GM19372 (cell line): ENCODE results near the gene KCNMB2.
A peak's percentile ranks its signal among the peaks of the same experiment; 100 is the strongest.
"Not testable (repeated sequence)": the region's sequence is repeated elsewhere in the genome, so short reads cannot be mapped to it uniquely, and the experiment has no call there.

Experiments
- ATAC-seq: cut with Tn5 transposase; IDR thresholded peaks from one replicate; pipeline ENCODE4 v1.9.1; 2021; ENCODE audit warnings: mild to moderate bottlenecking, low read depth, moderate library complexity; ENCODE audit not compliant: unreplicated experiment

KCNMB2 gene

DNA sequence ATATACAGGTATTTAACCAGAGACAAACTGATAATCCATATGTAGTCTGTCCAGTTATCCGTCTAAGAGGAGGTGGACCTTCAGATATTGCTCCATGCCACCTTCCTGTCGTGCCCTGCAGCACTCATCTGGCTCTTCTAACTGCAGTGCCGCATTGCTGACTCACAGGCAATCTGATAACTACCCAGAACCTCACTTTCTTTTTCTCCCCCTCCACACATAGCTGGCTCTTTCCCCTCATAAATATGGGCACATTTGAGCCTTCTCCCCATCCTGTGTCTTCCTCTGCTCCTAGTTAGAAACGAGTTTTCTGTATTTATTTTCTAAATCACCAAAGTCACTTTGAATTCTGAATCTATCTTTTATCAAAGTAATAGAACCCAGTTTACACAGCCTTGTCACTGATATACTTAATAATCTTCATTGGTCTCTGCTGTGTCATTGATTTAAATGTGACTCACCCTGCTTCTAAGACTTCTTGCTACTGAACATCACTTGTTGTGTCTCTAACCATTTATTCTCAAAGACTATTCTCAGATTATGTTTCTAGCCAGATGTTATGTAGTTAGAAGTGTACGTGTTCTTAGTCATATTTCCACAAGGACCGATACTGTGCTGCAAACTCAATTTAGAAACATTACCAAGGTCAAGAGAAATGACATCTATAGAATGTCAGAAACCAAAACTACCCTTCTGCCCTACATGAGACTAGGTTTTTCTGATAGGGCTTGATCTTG lies 17.4 kb upstream of the KCNMB2 start:
- peak; percentile 77 for ATAC-seq

- ATAC-seq, result no peak
These were observed 16.5 kb upstream of the KCNMB2 start for GRCh38 chr3:178519701-178520100.

DNA sequence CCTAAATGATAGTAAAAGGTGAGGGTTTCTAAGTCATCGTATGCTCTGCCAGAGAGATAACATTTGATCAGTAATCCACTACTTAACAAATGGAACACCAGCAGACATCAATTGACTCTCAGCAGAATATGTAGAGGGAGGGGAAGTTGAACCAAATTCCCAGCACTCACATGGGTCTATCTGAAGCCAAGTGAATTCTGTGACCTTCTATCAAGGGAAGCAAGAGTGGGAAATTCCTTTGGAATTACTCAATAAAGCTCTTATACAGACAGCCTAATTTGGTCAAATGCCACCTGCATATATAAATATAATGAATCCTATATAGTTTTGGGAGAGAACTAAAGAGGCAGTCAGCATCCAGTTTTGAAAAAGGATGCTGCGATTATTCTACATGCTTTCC lies 15.8 kb upstream of the KCNMB2 start:
- ATAC-seq, result no peak

- ATAC-seq, result peak; percentile 18
These were observed 13.8 kb upstream of the KCNMB2 start for GRCh38 chr3:178522200-178523052.

DNA sequence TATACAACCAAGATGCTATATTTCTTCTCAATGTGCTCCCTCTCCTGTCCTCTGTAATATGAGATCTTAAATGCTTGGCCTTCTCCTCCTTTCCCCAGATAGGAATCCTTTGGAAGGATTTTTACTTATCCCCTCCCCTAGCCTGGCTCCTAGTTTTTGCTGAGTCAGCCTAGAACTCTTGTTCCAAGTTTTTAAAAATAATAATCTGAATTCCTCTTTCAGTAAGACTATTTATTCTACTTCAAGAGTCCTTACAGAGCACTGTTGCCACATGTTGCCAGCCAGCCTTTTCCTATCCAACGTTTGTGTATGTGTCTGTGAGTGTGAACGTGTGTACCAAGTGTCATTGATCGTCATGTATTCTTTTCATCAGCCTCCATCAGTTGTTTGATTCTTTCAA lies 11.0 kb upstream of the KCNMB2 start:
- no peak for ATAC-seq

GRCh38 chr3:178526291-178526690 lies 9.9 kb upstream of the KCNMB2 start:
- ATAC-seq, result no peak

DNA sequence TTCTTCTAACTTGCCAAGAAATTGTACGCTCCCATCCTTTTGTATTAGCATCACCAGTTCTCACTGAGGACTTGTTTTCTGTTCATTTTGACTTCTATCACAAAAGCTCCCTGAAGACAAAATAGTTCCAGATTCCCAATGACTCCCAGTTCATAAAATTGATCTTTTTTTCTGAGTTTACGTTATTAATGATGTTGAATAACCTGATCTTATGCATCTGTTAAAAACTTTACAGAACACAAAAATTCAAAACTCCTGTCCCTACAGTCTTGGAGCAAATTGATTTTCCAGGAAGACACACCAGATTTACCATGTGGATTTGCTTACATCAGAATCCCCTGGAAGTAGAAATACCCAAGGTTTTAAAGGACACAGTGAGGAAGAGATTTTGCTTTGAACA lies 8.3 kb upstream of the KCNMB2 start:
- no peak for ATAC-seq

GRCh38 chr3:178529606-178530225 lies 6.5 kb upstream of the KCNMB2 start:
- no peak for ATAC-seq

DNA sequence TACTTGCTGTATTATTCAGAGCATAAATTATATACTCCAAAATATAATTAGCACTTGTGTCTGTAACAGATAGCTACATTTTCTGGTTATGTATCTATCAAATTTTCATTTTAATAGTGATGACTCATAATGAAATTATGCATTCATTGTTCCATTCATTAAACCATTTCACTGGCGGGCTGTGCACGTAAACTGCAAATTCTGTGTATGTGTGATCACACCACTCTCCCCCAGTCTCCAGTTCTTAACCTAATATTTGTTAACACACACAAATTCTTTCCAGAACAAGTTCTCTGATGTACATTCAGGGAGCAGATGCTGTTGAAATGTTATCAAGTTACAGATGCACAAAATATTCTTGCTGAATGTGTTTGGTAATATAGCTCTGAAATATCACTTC lies 3.8 kb upstream of the KCNMB2 start:
- ATAC-seq, result no peak

GRCh38 chr3:178537122-178537705 lies 978 bp downstream of the KCNMB2 start:
- no peak for ATAC-seq

DNA sequence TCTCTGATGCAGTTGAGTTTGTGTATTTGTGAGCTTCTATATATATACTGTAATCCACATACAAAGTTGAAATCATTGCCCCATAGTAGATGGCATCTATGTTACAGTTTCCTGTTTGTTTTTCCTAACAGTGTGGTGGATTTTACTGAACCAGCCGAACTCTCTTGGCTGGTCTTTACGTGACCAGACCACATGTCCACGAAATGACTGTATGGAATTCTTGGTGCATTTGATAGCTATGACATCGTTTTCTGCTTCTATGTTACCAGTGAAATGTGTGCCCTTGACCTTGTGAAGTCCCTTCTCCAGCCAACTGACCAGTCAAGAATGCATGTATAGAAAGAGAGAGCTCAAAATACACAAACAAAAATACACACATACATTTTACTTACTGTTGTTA lies 1.8 kb downstream of the KCNMB2 start:
- ATAC-seq, result no peak

DNA sequence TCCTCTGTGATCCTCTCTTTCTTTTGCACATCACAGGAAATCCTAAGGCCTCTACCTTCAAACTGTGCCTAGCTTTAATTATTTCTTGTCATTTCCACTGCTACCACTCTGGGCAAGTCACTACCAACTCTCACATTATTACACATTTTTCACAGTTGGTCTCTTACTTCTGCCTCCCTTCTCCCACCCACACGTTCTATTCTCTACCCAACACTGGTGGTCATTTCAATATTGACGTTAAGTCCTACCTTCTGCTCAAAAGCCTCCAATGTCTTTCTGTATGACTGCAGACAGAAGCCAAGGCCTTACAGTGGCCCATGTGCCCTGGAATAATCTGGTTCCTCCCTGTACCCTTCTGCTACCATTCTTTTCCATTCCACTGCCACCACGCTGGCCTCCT lies 3.9 kb downstream of the KCNMB2 start:
- ATAC-seq, result no peak

GRCh38 chr3:178545337-178545736 lies 9.1 kb downstream of the KCNMB2 start:
- no peak for ATAC-seq

- no peak for ATAC-seq
These were observed 9.8 kb downstream of the KCNMB2 start for GRCh38 chr3:178546079-178546478.

GRCh38 chr3:178549426-178549825 lies 13.2 kb downstream of the KCNMB2 start:
- ATAC-seq, result not testable (repeated sequence)

GRCh38 chr3:178551916-178552321 lies 15.7 kb downstream of the KCNMB2 start:
- no peak for ATAC-seq

- no peak for ATAC-seq
These were observed 22.4 kb downstream of the KCNMB2 start for GRCh38 chr3:178558637-178559036.

GRCh38 chr3:178560759-178561158 lies 24.5 kb downstream of the KCNMB2 start:
- no peak for ATAC-seq

GRCh38 chr3:178561239-178561638 lies 25.0 kb downstream of the KCNMB2 start:
- no peak for ATAC-seq

DNA sequence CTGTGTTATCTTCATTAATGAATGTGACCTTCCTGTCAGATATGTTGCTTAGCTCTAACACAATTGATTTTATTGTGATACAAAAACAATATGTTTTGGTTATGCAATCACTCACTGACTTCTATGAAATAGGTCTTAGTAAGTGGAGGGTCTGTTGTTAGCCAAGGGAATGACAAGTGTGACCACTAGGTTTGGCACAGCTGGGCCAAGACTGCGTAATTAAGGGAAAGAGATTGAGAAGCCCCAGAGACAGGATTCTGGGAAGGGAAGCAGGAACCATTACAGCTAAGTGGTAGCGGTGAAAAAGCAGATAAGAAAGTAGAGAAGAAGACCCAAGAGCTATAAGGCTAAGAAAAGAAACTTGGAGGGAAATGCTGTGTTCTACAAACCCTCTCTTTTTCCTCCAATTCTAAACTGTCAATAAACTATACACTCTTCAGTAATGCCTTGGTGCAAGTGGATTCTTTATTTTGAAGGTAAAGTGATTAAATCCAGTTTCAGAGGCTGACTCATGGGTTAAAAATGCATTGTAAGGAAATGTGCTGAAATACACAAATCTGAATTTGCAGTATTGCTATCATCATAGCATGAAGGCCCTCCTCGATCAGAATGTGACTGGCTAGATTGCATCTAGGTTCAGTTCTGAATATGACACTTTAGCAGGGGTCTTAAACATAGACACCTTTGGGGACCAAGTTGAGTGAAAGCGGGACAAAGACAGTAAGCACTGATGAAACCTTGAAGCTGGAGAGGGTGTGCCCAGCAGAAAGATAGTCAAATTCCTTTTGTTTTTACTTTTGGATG lies 26.1 kb downstream of the KCNMB2 start:
- ATAC-seq, result no peak
